ENCODE data around the gene ABHD17A. TPM values are rescaled to one million over a fixed set of nuclear protein-coding genes. Genes with fewer than 3 reads are reported as not detected.

ABHD17A gene
- total RNA-seq, 1 donor from 2014 or later, result 61.1 TPM

GRCh38 chr19:1857648-1858326, 27.5 kb downstream of the ABHD17A start:
- intact Hi-C loops (cut with DNase I), result no loop called here
- DNase-seq (ENCODE audit: low spot score), result no peak

- DNase-seq (ENCODE audit: low spot score), result peak; percentile 93
- intact Hi-C loops (cut with DNase I), result no loop called here
Measured at GRCh38 chr19:1856698-1857603, 28.3 kb downstream of the ABHD17A start.

- intact Hi-C loops (cut with DNase I), result no loop called here
- no peak for DNase-seq (ENCODE audit: low spot score)
Measured at GRCh38 chr19:1856345-1856697, 29.0 kb downstream of the ABHD17A start.

- no peak for DNase-seq (ENCODE audit: low spot score)
- intact Hi-C loops (cut with DNase I), result no loop called here
Measured at GRCh38 chr19:1855828-1856255, 29.5 kb downstream of the ABHD17A start.

GRCh38 chr19:1855040-1855827, 30.1 kb downstream of the ABHD17A start:
- intact Hi-C loops (cut with DNase I), result no loop called here
- peak; percentile 98 for DNase-seq (ENCODE audit: low spot score)

GRCh38 chr19:1854542-1855039, 30.7 kb downstream of the ABHD17A start:
- DNase-seq (ENCODE audit: low spot score), result no peak
- intact Hi-C loops (cut with DNase I), result no loop called here

- intact Hi-C loops (cut with DNase I), result no loop called here
- no peak for DNase-seq (ENCODE audit: low spot score)
Measured at GRCh38 chr19:1854039-1854541, 31.2 kb downstream of the ABHD17A start.

GRCh38 chr19:1853295-1854038, 31.8 kb downstream of the ABHD17A start:
- DNase-seq (ENCODE audit: low spot score), result peak; percentile 92
- intact Hi-C loops (cut with DNase I), result no loop called here

GRCh38 chr19:1852581-1853128, 32.6 kb downstream of the ABHD17A start:
- no peak for DNase-seq (ENCODE audit: low spot score)
- intact Hi-C loops (cut with DNase I), result no loop called here

- DNase-seq (ENCODE audit: low spot score), result no peak
- intact Hi-C loops (cut with DNase I), result no loop called here
Measured at GRCh38 chr19:1851654-1852580, 33.4 kb downstream of the ABHD17A start.

- no peak for DNase-seq (ENCODE audit: low spot score)
- intact Hi-C loops (cut with DNase I), result no loop called here
Measured at GRCh38 chr19:1850809-1851653, 34.3 kb downstream of the ABHD17A start.

- DNase-seq (ENCODE audit: low spot score), result no peak
- intact Hi-C loops (cut with DNase I), result no loop called here
Measured at GRCh38 chr19:1849886-1850398, 35.4 kb downstream of the ABHD17A start.

GRCh38 chr19:1849132-1849474, 36.2 kb downstream of the ABHD17A start:
- no peak for DNase-seq (ENCODE audit: low spot score)
- intact Hi-C loops (cut with DNase I), result no loop called here

- intact Hi-C loops (cut with DNase I), result no loop called here
- DNase-seq (ENCODE audit: low spot score), result peak; percentile 97
Measured at GRCh38 chr19:1848399-1849131, 36.7 kb downstream of the ABHD17A start, which contains the start of gene REXO1. TSS of gene REXO1 (minus strand) at chr19:1848483. CDS start at chr19:1848358, 125 bp downstream.

GRCh38 chr19:1847684-1848398, 37.5 kb downstream of the ABHD17A start:
- DNase-seq (ENCODE audit: low spot score), result no peak
- intact Hi-C loops (cut with DNase I), result no loop called here

- intact Hi-C loops (cut with DNase I), result no loop called here
Measured at GRCh38 chr19:1847348-1847683, 38.0 kb downstream of the ABHD17A start.

More at GRCh38 chr19:1847348-1847683, 38.0 kb downstream of the ABHD17A start:
- no peak for DNase-seq (ENCODE audit: low spot score)

Measured in cardiac septum (tissue), 1 donor.